ENCODE results near the gene ABCA2. TPM values are rescaled to one million over a fixed set of nuclear protein-coding genes. Genes with fewer than 3 reads are reported as not detected.

The ABCA2 gene
- total and polyA plus RNA-seq, 8 donors, result 20.8 to 34.8 (median 29.8) TPM

GRCh38 chr9:136982232-136983051 lies 45.6 kb downstream of the ABCA2 start, which contains the start of gene LCNL1:
TSS of gene LCNL1 (plus strand) at chr9:136982993. CDS start at chr9:136983587, 594 bp downstream.
- Histone ChIP-seq H3K4me1 (peaks cover 3 to 13% of the 10 kb centered on the region in 2 donors), H3K36me3 (no peaks in the 10 kb centered on the region), H3K9me3 (no peaks in the 10 kb centered on the region), H3K27me3 (peaks cover 24 to 60% of the 10 kb centered on the region in 2 donors), H3K4me3 (no peak within 1 kb of the TSS), H3K27ac (peak within 1 kb of the TSS; percentile 69 to 78)
- intact Hi-C loops (cut with DNase I), result no loop called here
- ATAC-seq (no peak), DNase-seq (no peak)
- TF ChIP-seq CTCF (IDR thresholded peaks at IDR 0.05), result no peak

- peaks cover 9 to 21% of the 10 kb centered on the region in 2 donors for H3K4me1 ChIP-seq
- intact Hi-C loops (cut with DNase I), result no loop called here
These were observed 46.3 kb downstream of the ABCA2 start for GRCh38 chr9:136981588-136982231.

GRCh38 chr9:136980669-136981478 lies 47.2 kb downstream of the ABCA2 start:
- H3K27ac ChIP-seq, result peak overlapping the region; percentile 69 to 78
- no peaks in the 10 kb centered on the region for H3K9me3 ChIP-seq
- H3K27me3 ChIP-seq, result peaks cover 18 to 60% of the 10 kb centered on the region in 2 donors
- H3K4me3 ChIP-seq, result no peak overlapping the region
- peaks cover 11 to 27% of the 10 kb centered on the region in 2 donors for H3K4me1 ChIP-seq
- ATAC-seq (no peak), DNase-seq (no peak)
- intact Hi-C loops (cut with DNase I), result no loop called here
- no peak for TF ChIP-seq CTCF (IDR thresholded peaks at IDR 0.05)
- no peaks in the 10 kb centered on the region for H3K36me3 ChIP-seq

More at GRCh38 chr9:136981588-136982231, 46.3 kb downstream of the ABCA2 start:
- Histone ChIP-seq H3K36me3 (no peaks in the 10 kb centered on the region), H3K27me3 (peaks cover 24 to 62% of the 10 kb centered on the region in 2 donors), H3K9me3 (no peaks in the 10 kb centered on the region), H3K27ac (peak overlapping the region; percentile 69 to 78), H3K4me3 (no peak overlapping the region)
- DNase-seq, result no peak
- ATAC-seq, result no peak
- no peak for TF ChIP-seq CTCF (IDR thresholded peaks at IDR 0.05)

GRCh38 chr9:136979769-136980587 lies 48.1 kb downstream of the ABCA2 start:
- intact Hi-C loops (cut with DNase I), result no loop called here
- no peaks in the 10 kb centered on the region for H3K36me3 ChIP-seq
- DNase-seq, result no peak
- H3K27me3 ChIP-seq, result peaks cover 9 to 56% of the 10 kb centered on the region in 2 donors
- no peak overlapping the region for H3K4me3 ChIP-seq
- ATAC-seq, result no peak
- H3K4me1 ChIP-seq, result peaks cover 17 to 36% of the 10 kb centered on the region in 2 donors
- H3K9me3 ChIP-seq, result no peaks in the 10 kb centered on the region
- TF ChIP-seq CTCF (IDR thresholded peaks at IDR 0.05), result no peak
- H3K27ac ChIP-seq, result peak overlapping the region in 1 of 2 donors; percentile 78

All from left lung (tissue), 10 donors.